IMR-90 (cell line): ENCODE results near the gene PPP1R16B. TPM values are rescaled to one million over a fixed set of nuclear protein-coding genes. Genes with fewer than 3 reads are reported as not detected.
A peak's percentile ranks its signal among the peaks of the same experiment; 100 is the strongest.

Experiments used
- ATAC-seq: fragments of 200-7000 bp; cut with Tn5 transposase; 2 replicates; pipeline ENCODE4 v1.9.1; 2020; ENCODE audit warnings: low read depth, mild to moderate bottlenecking, moderate library complexity
- BruUV-seq: library from RNA; stranded (reverse); fragments of 400-500 nt; replicated peaks from 2 replicates; lab custom pipeline; 2021; lab: Mats Ljungman, UMichigan
- CTCF ChIA-PET: fragments of 300-600 bp; formaldehyde crosslinking; extraction: SDS; loops from one replicate; lab custom pipeline; 2021; ENCODE audit warnings: antibody characterized with exemption; lab: Yijun Ruan, JAX
- POLR2A ChIA-PET: fragments of 300-600 bp; sonication (Branson Sonifier 250); formaldehyde crosslinking; loops from one replicate; lab custom pipeline; 2022; ENCODE audit warnings: antibody characterized with exemption; ENCODE audit not compliant: unreplicated experiment; lab: Charles Lee
- DNase-seq: peaks from one replicate; pipeline ENCODE4 v3.0.0; 2013
- H2AFZ ChIP-seq: replicated peaks from 2 replicates; pipeline ENCODE3; 2013; ENCODE audit warnings: low read length, mild to moderate bottlenecking; ENCODE audit not compliant: poor library complexity
- H2AK5ac ChIP-seq: 2 replicates; pipeline ENCODE4 v1.6.1; 2013; ENCODE audit warnings: low read depth, low read length, inconsistent platforms
- H2AK9ac ChIP-seq: replicated peaks from 2 replicates; pipeline ENCODE3; 2013; ENCODE audit warnings: mild to moderate bottlenecking, low read depth, low read length, moderate library complexity; ENCODE audit not compliant: poor library complexity
- H2BK120ac ChIP-seq: 2 replicates; pipeline ENCODE4 v1.6.1; 2013; ENCODE audit warnings: low read depth, low read length, inconsistent platforms
- H2BK15ac ChIP-seq: 3 replicates; pipeline ENCODE4 v1.6.1; 2013; ENCODE audit warnings: low read depth, low read length, inconsistent platforms
- H2BK20ac ChIP-seq: 2 replicates; pipeline ENCODE4 v1.6.1; 2013; ENCODE audit warnings: low read depth, mild to moderate bottlenecking, inconsistent platforms, low read length, moderate library complexity
- H2BK5ac ChIP-seq: 2 replicates; pipeline ENCODE4 v1.6.1; 2013; ENCODE audit warnings: mild to moderate bottlenecking, low read depth, low read length, inconsistent platforms; ENCODE audit not compliant: poor library complexity, severe bottlenecking
- H3K14ac ChIP-seq: replicated peaks from 2 replicates; pipeline ENCODE4 v1.6.1; 2013; ENCODE audit warnings: low read depth, low read length, inconsistent platforms
- H3K18ac ChIP-seq: 2 replicates; pipeline ENCODE4 v1.6.1; 2013; ENCODE audit warnings: low read depth, low read length, control low read depth
- H3K23ac ChIP-seq: 2 replicates; pipeline ENCODE4 v1.6.1; 2013; ENCODE audit warnings: low read depth, low read length, inconsistent platforms
- H3K27ac ChIP-seq: 2 replicates; pipeline ENCODE4 v1.5.1; 2013; ENCODE audit warnings: mild to moderate bottlenecking, control low read depth, low read length; ENCODE audit not compliant: insufficient read depth
- H3K27me3 ChIP-seq: 2 replicates; pipeline ENCODE4 v1.6.1; 2013; ENCODE audit warnings: low read length; ENCODE audit not compliant: control insufficient read depth, insufficient read depth
- H3K36me3 ChIP-seq: 2 replicates; pipeline ENCODE4 v1.6.1; 2013; ENCODE audit warnings: low read length, mixed read lengths; ENCODE audit not compliant: control insufficient read depth, insufficient read depth
- H3K4ac ChIP-seq: 2 replicates; pipeline ENCODE4 v1.6.1; 2013; ENCODE audit warnings: low read depth, low read length, inconsistent platforms
- H3K4me1 ChIP-seq: 2 replicates; pipeline ENCODE4 v1.6.1; 2013; ENCODE audit warnings: low read length, mixed read lengths; ENCODE audit not compliant: control insufficient read depth, insufficient read depth
- H3K4me2 ChIP-seq: 2 replicates; pipeline ENCODE4 v1.6.1; 2013; ENCODE audit warnings: low read depth, mild to moderate bottlenecking, control low read depth, low read length, moderate library complexity
- H3K4me3 ChIP-seq: 2 replicates; pipeline ENCODE4 v1.5.1; 2013; ENCODE audit warnings: low read depth, mild to moderate bottlenecking, control low read depth, low read length, moderate library complexity; ENCODE audit not compliant: insufficient read depth
- H3K56ac ChIP-seq: 2 replicates; pipeline ENCODE4 v1.6.1; 2013; ENCODE audit warnings: low read length, inconsistent platforms; ENCODE audit not compliant: insufficient read depth; ENCODE audit errors: extremely low read depth
- H3K79me1 ChIP-seq, 2 experiments: 2 replicates each; pipeline ENCODE4 v1.6.1; 2013; ENCODE audit warnings: low read length in 2 of 2, inconsistent platforms in 1 of 2, low read depth in 1 of 2
- H3K9ac ChIP-seq: 2 replicates; pipeline ENCODE4 v1.6.1; 2013; ENCODE audit warnings: low read depth, low read length, control low read depth
- H3K9me1 ChIP-seq: 2 replicates; pipeline ENCODE4 v1.6.1; 2013; ENCODE audit warnings: low read length, inconsistent platforms; ENCODE audit not compliant: insufficient read depth
- H3K9me3 ChIP-seq: 2 replicates; pipeline ENCODE4 v1.6.1; 2013; ENCODE audit warnings: low read length; ENCODE audit not compliant: control insufficient read depth, insufficient read depth
- H4K20me1 ChIP-seq: 2 replicates; pipeline ENCODE4 v1.6.1; 2013; ENCODE audit warnings: low read length, inconsistent platforms; ENCODE audit not compliant: insufficient read depth
- H4K5ac ChIP-seq: 2 replicates; pipeline ENCODE4 v1.6.1; 2013; ENCODE audit warnings: mild to moderate bottlenecking, low read depth, low read length, control low read depth
- H4K8ac ChIP-seq, 2 experiments: 2 replicates each; pipeline ENCODE4 v1.6.1; 2013; ENCODE audit warnings: low read depth in 2 of 2, low read length in 2 of 2, control low read depth in 1 of 2, inconsistent platforms in 1 of 2
- H4K91ac ChIP-seq: 2 replicates; pipeline ENCODE4 v1.6.1; 2013; ENCODE audit warnings: low read depth, low read length, inconsistent platforms; ENCODE audit not compliant: insufficient read depth
- BHLHE40 ChIP-seq: fragments of 150-350 bp; IDR thresholded peaks from 2 replicates; pipeline ENCODE4 v1.6.1; 2016; ENCODE audit warnings: mild to moderate bottlenecking, low read depth, low read length
- CEBPB ChIP-seq: IDR thresholded peaks from 2 replicates; pipeline ENCODE4 v1.6.1; 2012; ENCODE audit warnings: low read depth, low read length, improper control_type of control experiment
- CHD1 ChIP-seq: IDR thresholded peaks from 2 replicates; pipeline ENCODE4 v1.6.1; 2012; ENCODE audit warnings: low read depth, low read length, improper control_type of control experiment
- CTCF ChIP-seq: conservative IDR thresholded peaks from 2 replicates; pipeline ENCODE4 v1.5.1; 2012; ENCODE audit warnings: mild to moderate bottlenecking, low read depth, low read length, improper control_type of control experiment
- FOS ChIP-seq: fragments of 150-350 bp; IDR thresholded peaks from 2 replicates; pipeline ENCODE4 v1.6.1; 2016; ENCODE audit warnings: low read depth, low read length
- MAFK ChIP-seq: IDR thresholded peaks from 2 replicates; pipeline ENCODE4 v1.6.1; 2012; ENCODE audit warnings: low read depth, low read length, improper control_type of control experiment
- MAZ ChIP-seq: IDR thresholded peaks from 2 replicates; pipeline ENCODE4 v1.6.1; 2012; ENCODE audit warnings: low read depth, mild to moderate bottlenecking, low read length, improper control_type of control experiment, moderate library complexity, borderline replicate concordance
- MXI1 ChIP-seq: IDR thresholded peaks from 2 replicates; pipeline ENCODE4 v1.6.1; 2012; ENCODE audit warnings: low read depth, mild to moderate bottlenecking, low read length, moderate library complexity, borderline replicate concordance
- NFE2L2 ChIP-seq: fragments of 150-350 bp; IDR thresholded peaks from 2 replicates; pipeline ENCODE4 v1.6.1; 2016; ENCODE audit warnings: low read depth, mild to moderate bottlenecking, low read length
- POLR2A ChIP-seq: IDR thresholded peaks from 2 replicates; pipeline ENCODE4 v1.6.1; 2012; ENCODE audit warnings: mild to moderate bottlenecking, low read depth, low read length
- RAD21 ChIP-seq: IDR thresholded peaks from 2 replicates; pipeline ENCODE4 v1.6.1; 2012; ENCODE audit warnings: low read length, improper control_type of control experiment
- RFX5 ChIP-seq: IDR thresholded peaks from 2 replicates; pipeline ENCODE4 v1.8.0; 2012; ENCODE audit warnings: low read depth, mild to moderate bottlenecking, low read length, moderate library complexity
- SMC3 ChIP-seq: fragments of 150-350 bp; IDR thresholded peaks from 2 replicates; pipeline ENCODE4 v1.6.1; 2016; ENCODE audit warnings: low read depth, mild to moderate bottlenecking, antibody characterized with exemption, low read length, moderate library complexity
- WGBS, 2 experiments: methylation state at CpG; one replicate each; pipeline versions ENCODE4 v1.1.5 to v1.1.7; 2013; ENCODE audit warnings: missing lambda C conversion rate in 2 of 2; ENCODE audit not compliant: insufficient read length in 1 of 2; ENCODE audit errors: extremely low coverage in 2 of 2; 5-methylcytosine and 5-hydroxymethylcytosine counted together
- dilution Hi-C: fragments of 300-500 bp; cut with HindIII; formaldehyde crosslinking; loops from one replicate; pipeline ENCODE4 v1.14.3; 2018; ENCODE audit warnings: low sequenced_read_pairs; ENCODE audit not compliant: unreplicated experiment
- in situ Hi-C: fragments of 300-500 bp; cut with MboI; formaldehyde crosslinking; loops from 3 replicates; pipeline ENCODE4 v1.14.3; 2019; ENCODE audit warnings: low sequenced_read_pairs, inconsistent platforms, mixed read lengths
- intact Hi-C: fragments of 100-400 bp; cut with micrococcal nuclease; formaldehyde crosslinking; loops from 2 replicates; pipeline ENCODE4 v1.10.0; 2022
- polyA plus RNA-seq, 3 experiments: library from polyadenylated mRNA; depleted of rRNA; stranded (reverse); fragments of >200 nt; gene quantifications; 2 replicates each; pipeline ENCODE4 v1.2.3, GENCODE V29; 2012; ENCODE audit warnings: low replicate concordance in 1 of 3
- total RNA-seq: library from RNA; depleted of rRNA; stranded (reverse); fragments of >200 nt; gene quantifications from 2 replicates; pipeline ENCODE4 v1.2.3, GENCODE V29; 2012
- TF ChIP-seq, protein P1 (sequence below): fragments of 150-350 bp; IDR thresholded peaks from 2 replicates; pipeline ENCODE4 v1.6.1; 2016; ENCODE audit warnings: low read depth, mild to moderate bottlenecking, low read length, moderate library complexity, borderline replicate concordance
- TF ChIP-seq, protein P2 (sequence below): fragments of 150-350 bp; IDR thresholded peaks from 2 replicates; pipeline ENCODE4 v1.6.1; 2017; ENCODE audit warnings: mild to moderate bottlenecking, antibody characterized with exemption, low read length, low read depth

PPP1R16B gene
- total and polyA plus RNA-seq, 2 of the 4 experiments (the other 2 are of a cell fraction) = not detected

GRCh38 chr20:38917657-38918056 is 112.2 kb downstream of the PPP1R16B start:
- Histone ChIP-seq H3K4me3 (no peak overlapping the region), H4K20me1 (no peaks in the 10 kb centered on the region), H4K5ac (no peak overlapping the region), H2BK120ac (no peak overlapping the region), H3K79me1 (no peaks in the 10 kb centered on the region), H2BK5ac (no peak overlapping the region), H3K9me1 (no peaks in the 10 kb centered on the region), H3K4me1 (no peaks in the 10 kb centered on the region), H4K8ac (no peak overlapping the region), H3K4ac (no peak overlapping the region), H3K56ac (no peak overlapping the region), H2AFZ (no peak overlapping the region), H4K91ac (no peak overlapping the region), H3K18ac (no peak overlapping the region), H2BK20ac (no peak overlapping the region), H2BK15ac (no peak overlapping the region), H3K27me3 (peaks cover 42% of the 10 kb centered on the region), H2AK5ac (no peak overlapping the region), H3K14ac (no peak overlapping the region), H3K4me2 (no peak overlapping the region), H3K9me3 (no peaks in the 10 kb centered on the region), H3K23ac (no peak overlapping the region), H2AK9ac (peak overlapping the region; percentile 66), H3K27ac (no peak overlapping the region), H3K36me3 (no peaks in the 10 kb centered on the region), H3K9ac (no peak overlapping the region)
- TF ChIP-seq RAD21 = no peak
- TF ChIP-seq CHD1 = no peak
- TF ChIP-seq MAZ = no peak
- no peak for TF ChIP-seq SMC3
- TF ChIP-seq POLR2A = no peak
- TF ChIP-seq NFE2L2 = no peak
- TF ChIP-seq FOS = no peak
- TF ChIP-seq MXI1 = no peak
- TF ChIP-seq BHLHE40 = no peak
- TF ChIP-seq, protein P1, sequence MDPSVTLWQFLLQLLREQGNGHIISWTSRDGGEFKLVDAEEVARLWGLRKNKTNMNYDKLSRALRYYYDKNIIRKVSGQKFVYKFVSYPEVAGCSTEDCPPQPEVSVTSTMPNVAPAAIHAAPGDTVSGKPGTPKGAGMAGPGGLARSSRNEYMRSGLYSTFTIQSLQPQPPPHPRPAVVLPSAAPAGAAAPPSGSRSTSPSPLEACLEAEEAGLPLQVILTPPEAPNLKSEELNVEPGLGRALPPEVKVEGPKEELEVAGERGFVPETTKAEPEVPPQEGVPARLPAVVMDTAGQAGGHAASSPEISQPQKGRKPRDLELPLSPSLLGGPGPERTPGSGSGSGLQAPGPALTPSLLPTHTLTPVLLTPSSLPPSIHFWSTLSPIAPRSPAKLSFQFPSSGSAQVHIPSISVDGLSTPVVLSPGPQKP = no peak
- TF ChIP-seq CEBPB = no peak
- TF ChIP-seq CTCF = no peak
- TF ChIP-seq MAFK = no peak
- TF ChIP-seq, protein P2, sequence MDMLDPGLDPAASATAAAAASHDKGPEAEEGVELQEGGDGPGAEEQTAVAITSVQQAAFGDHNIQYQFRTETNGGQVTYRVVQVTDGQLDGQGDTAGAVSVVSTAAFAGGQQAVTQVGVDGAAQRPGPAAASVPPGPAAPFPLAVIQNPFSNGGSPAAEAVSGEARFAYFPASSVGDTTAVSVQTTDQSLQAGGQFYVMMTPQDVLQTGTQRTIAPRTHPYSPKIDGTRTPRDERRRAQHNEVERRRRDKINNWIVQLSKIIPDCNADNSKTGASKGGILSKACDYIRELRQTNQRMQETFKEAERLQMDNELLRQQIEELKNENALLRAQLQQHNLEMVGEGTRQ = no peak
- no peak for TF ChIP-seq RFX5
- dilution Hi-C loops (no loop called here), intact Hi-C loops (no loop called here), in situ Hi-C loops (no loop called here)
- ChIA-PET POLR2A (no interaction called here), CTCF (no interaction called here)
- ATAC-seq (no peak), DNase-seq (no peak)
- no TSS peak for BruUV-seq
- no CpG with 5 or more reads among the region's 4 CpGs for WGBS, 2 experiments
